ENCODE measurements around the gene PARVB. TPM values are rescaled to one million over a fixed set of nuclear protein-coding genes. Genes with fewer than 3 reads are reported as not detected.
"Not testable (repeated sequence)": the region's sequence is repeated elsewhere in the genome, so short reads cannot be mapped to it uniquely, and the experiment has no call there.

PARVB gene
- total RNA-seq, 1 donor, result 29.3 TPM

GRCh38 chr22:44107340-44107739, 83.2 kb downstream of the PARVB start:
- DNase-seq (ENCODE audit: insufficient read length, low spot score, missing footprints), result peak; percentile 46
- H2AFZ ChIP-seq (ENCODE audit: low read length), result no peak overlapping the region
- TF ChIP-seq CTCF (IDR thresholded peaks at IDR 0.05; ENCODE audit: extremely low read depth, low read depth, low read length), result no peak
- H3K4me2 ChIP-seq (ENCODE audit: insufficient read depth, low read length), result no peak overlapping the region
- no peaks in the 10 kb centered on the region for H4K20me1 ChIP-seq (ENCODE audit: insufficient read depth, low read length)
- no peaks in the 10 kb centered on the region for H3K9me3 ChIP-seq (ENCODE audit: low read depth, low read length)
- H3K4me1 ChIP-seq (ENCODE audit: insufficient read depth, low read length), result no peaks in the 10 kb centered on the region
- H3K27me3 ChIP-seq (ENCODE audit: insufficient read depth, low read length), result no peaks in the 10 kb centered on the region
- H3K36me3 ChIP-seq (ENCODE audit: insufficient read depth, low read length), result peaks cover 9% of the 10 kb centered on the region
- no peaks in the 10 kb centered on the region for H3K79me2 ChIP-seq (ENCODE audit: insufficient read depth, low read length)
- no peak overlapping the region for H3K27ac ChIP-seq (ENCODE audit: low read depth, low read length)
- H3K4me3 ChIP-seq (ENCODE audit: insufficient read depth, low read length), result no peak overlapping the region

GRCh38 chr22:44108076-44108475, 84.0 kb downstream of the PARVB start:
- Histone ChIP-seq H3K4me2 (ENCODE audit: insufficient read depth, low read length) (no peak overlapping the region), H3K36me3 (ENCODE audit: insufficient read depth, low read length) (peaks cover 9% of the 10 kb centered on the region), H3K79me2 (ENCODE audit: insufficient read depth, low read length) (no peaks in the 10 kb centered on the region), H3K4me3 (ENCODE audit: insufficient read depth, low read length) (no peak overlapping the region), H3K27ac (ENCODE audit: low read depth, low read length) (no peak overlapping the region), H3K4me1 (ENCODE audit: insufficient read depth, low read length) (no peaks in the 10 kb centered on the region), H2AFZ (ENCODE audit: low read length) (no peak overlapping the region), H4K20me1 (ENCODE audit: insufficient read depth, low read length) (no peaks in the 10 kb centered on the region), H3K9me3 (ENCODE audit: low read depth, low read length) (no peaks in the 10 kb centered on the region), H3K27me3 (ENCODE audit: insufficient read depth, low read length) (no peaks in the 10 kb centered on the region)
- DNase-seq (ENCODE audit: insufficient read length, low spot score, missing footprints), result no peak
- TF ChIP-seq CTCF (IDR thresholded peaks at IDR 0.05; ENCODE audit: extremely low read depth, low read depth, low read length), result no peak

GRCh38 chr22:44108806-44109385, 84.8 kb downstream of the PARVB start:
- Histone ChIP-seq H2AFZ (ENCODE audit: low read length) (no peak overlapping the region), H3K27me3 (ENCODE audit: insufficient read depth, low read length) (no peaks in the 10 kb centered on the region), H3K36me3 (ENCODE audit: insufficient read depth, low read length) (peaks cover 5% of the 10 kb centered on the region), H4K20me1 (ENCODE audit: insufficient read depth, low read length) (no peaks in the 10 kb centered on the region), H3K4me3 (ENCODE audit: insufficient read depth, low read length) (no peak overlapping the region), H3K9me3 (ENCODE audit: low read depth, low read length) (no peaks in the 10 kb centered on the region), H3K4me2 (ENCODE audit: insufficient read depth, low read length) (no peak overlapping the region), H3K4me1 (ENCODE audit: insufficient read depth, low read length) (no peaks in the 10 kb centered on the region), H3K27ac (ENCODE audit: low read depth, low read length) (peak overlapping the region; percentile 8), H3K79me2 (ENCODE audit: insufficient read depth, low read length) (no peaks in the 10 kb centered on the region)
- peak; percentile 56 for DNase-seq (ENCODE audit: insufficient read length, low spot score, missing footprints)
- TF ChIP-seq CTCF (IDR thresholded peaks at IDR 0.05; ENCODE audit: extremely low read depth, low read depth, low read length), result no peak

GRCh38 chr22:44109416-44109815, 85.3 kb downstream of the PARVB start:
- H3K4me2 ChIP-seq (ENCODE audit: insufficient read depth, low read length), result no peak overlapping the region
- TF ChIP-seq CTCF (IDR thresholded peaks at IDR 0.05; ENCODE audit: extremely low read depth, low read depth, low read length), result no peak
- DNase-seq (ENCODE audit: insufficient read length, low spot score, missing footprints), result peak; percentile 48
- no peak overlapping the region for H3K4me3 ChIP-seq (ENCODE audit: insufficient read depth, low read length)
- H3K9me3 ChIP-seq (ENCODE audit: low read depth, low read length), result no peaks in the 10 kb centered on the region
- no peaks in the 10 kb centered on the region for H4K20me1 ChIP-seq (ENCODE audit: insufficient read depth, low read length)
- no peak overlapping the region for H2AFZ ChIP-seq (ENCODE audit: low read length)
- H3K27ac ChIP-seq (ENCODE audit: low read depth, low read length), result peak overlapping the region; percentile 8
- H3K79me2 ChIP-seq (ENCODE audit: insufficient read depth, low read length), result no peaks in the 10 kb centered on the region
- H3K27me3 ChIP-seq (ENCODE audit: insufficient read depth, low read length), result no peaks in the 10 kb centered on the region
- H3K36me3 ChIP-seq (ENCODE audit: insufficient read depth, low read length), result peaks cover 3% of the 10 kb centered on the region
- H3K4me1 ChIP-seq (ENCODE audit: insufficient read depth, low read length), result no peaks in the 10 kb centered on the region

GRCh38 chr22:44110656-44111055, 86.6 kb downstream of the PARVB start:
- not testable (repeated sequence) for H3K4me1 ChIP-seq (ENCODE audit: insufficient read depth, low read length); H3K4me2 ChIP-seq (ENCODE audit: insufficient read depth, low read length); H2AFZ ChIP-seq (ENCODE audit: low read length); H3K9me3 ChIP-seq (ENCODE audit: low read depth, low read length); H4K20me1 ChIP-seq (ENCODE audit: insufficient read depth, low read length); H3K36me3 ChIP-seq (ENCODE audit: insufficient read depth, low read length); H3K79me2 ChIP-seq (ENCODE audit: insufficient read depth, low read length); H3K27me3 ChIP-seq (ENCODE audit: insufficient read depth, low read length); DNase-seq (ENCODE audit: insufficient read length, low spot score, missing footprints); H3K27ac ChIP-seq (ENCODE audit: low read depth, low read length); H3K4me3 ChIP-seq (ENCODE audit: insufficient read depth, low read length)

Data from osteoblast (primary cell).